Measurements from ENCODE around the gene ABTB1.
"Not testable (repeated sequence)": the region's sequence is repeated elsewhere in the genome, so short reads cannot be mapped to it uniquely, and the experiment has no call there.

The ABTB1 gene

GRCh38 chr3:127650236-127650635 is 22.5 kb upstream of the ABTB1 start:
- DNase-seq, result no peak

- no peak for DNase-seq
These were observed 21.1 kb upstream of the ABTB1 start for GRCh38 chr3:127651516-127652172.

- DNase-seq, result peak; percentile 69
These were observed 20.3 kb upstream of the ABTB1 start for GRCh38 chr3:127652246-127652995.

GRCh38 chr3:127654374-127654773 is 18.4 kb upstream of the ABTB1 start:
- DNase-seq, result no peak

GRCh38 chr3:127654993-127655392 is 17.8 kb upstream of the ABTB1 start:
- DNase-seq, result not testable (repeated sequence)

GRCh38 chr3:127655641-127656040 is 17.1 kb upstream of the ABTB1 start:
- no peak for DNase-seq

GRCh38 chr3:127656906-127657305 is 15.8 kb upstream of the ABTB1 start:
- DNase-seq, result no peak

- no peak for DNase-seq
These were observed 14.5 kb upstream of the ABTB1 start for GRCh38 chr3:127658234-127658633.

GRCh38 chr3:127660621-127661251 is 12.0 kb upstream of the ABTB1 start:
- no peak for DNase-seq

- DNase-seq, result no peak
These were observed 11.2 kb upstream of the ABTB1 start for GRCh38 chr3:127661600-127661999.

GRCh38 chr3:127662001-127662469 is 10.7 kb upstream of the ABTB1 start:
- no peak for DNase-seq

GRCh38 chr3:127663151-127663550 is 9.6 kb upstream of the ABTB1 start:
- peak; percentile 23 for DNase-seq

GRCh38 chr3:127665165-127665564 is 7.6 kb upstream of the ABTB1 start:
- DNase-seq, result no peak

- DNase-seq, result no peak
These were observed 7.2 kb upstream of the ABTB1 start for GRCh38 chr3:127665586-127665985.

- no peak for DNase-seq
These were observed 6.1 kb upstream of the ABTB1 start for GRCh38 chr3:127666676-127667075.

GRCh38 chr3:127667119-127667681 is 5.6 kb upstream of the ABTB1 start:
- peak; percentile 76 for DNase-seq

- DNase-seq, result no peak
These were observed 3.8 kb upstream of the ABTB1 start for GRCh38 chr3:127668906-127669305.

GRCh38 chr3:127669541-127670228 is 3.1 kb upstream of the ABTB1 start:
- DNase-seq, result no peak

- DNase-seq, result no peak
These were observed 2.6 kb upstream of the ABTB1 start for GRCh38 chr3:127670229-127670559.

- no peak for DNase-seq
These were observed 1.8 kb upstream of the ABTB1 start for GRCh38 chr3:127670761-127671522.

GRCh38 chr3:127671523-127672428 is 976 bp upstream of the ABTB1 start:
- no peak for DNase-seq
